Vagina (tissue), 2 donors: ENCODE data around the gene NLRP7.

Experiments
- CTCF ChIP-seq, 3 experiments: fragments of 450-650 bp in 2 of 3; fragments of 200-600 bp in 1 of 3; sonication (generic) in 1 of 3; IDR thresholded peaks; one replicate each; pipeline ENCODE4 v1.5.1; 2017 to 2019; ENCODE audit warnings: antibody characterized with exemption in 3 of 3, mild to moderate bottlenecking in 2 of 3, moderate library complexity in 2 of 3
- POLR2A ChIP-seq, 2 donors: fragments of 450-650 bp; IDR thresholded peaks; one replicate each; pipeline ENCODE4 v1.6.1; 2017; ENCODE audit warnings: antibody characterized with exemption in 2 of 2, mild to moderate bottlenecking in 2 of 2, moderate library complexity in 2 of 2
- POLR2AphosphoS5 ChIP-seq, 2 donors: sonication (generic); formaldehyde crosslinking; IDR thresholded peaks; one replicate each; pipeline ENCODE4 v1.9.0; 2017; ENCODE audit warnings: antibody characterized with exemption in 2 of 2, mild to moderate bottlenecking in 2 of 2, low read depth in 1 of 2; ENCODE audit not compliant: insufficient read depth in 1 of 2

- TF ChIP-seq POLR2A (IDR thresholded peaks at IDR 0.05), result no peak
- no peak for TF ChIP-seq CTCF (IDR thresholded peaks at IDR 0.05)
- no peak for TF ChIP-seq POLR2AphosphoS5 (IDR thresholded peaks at IDR 0.05; ENCODE audit: insufficient read depth in 1 of 2, low read depth in 1 of 2)
Measured at GRCh38 chr19:54873990-54874389, 73.3 kb downstream of the NLRP7 start, which contains the start of gene FCAR.
